ENCODE results near the gene WDR70.

Gene WDR70

GRCh38 chr5:37723162-37723961, 344.2 kb downstream of the WDR70 start:
- no peak for DNase-seq (ENCODE audit: low read depth in 3 of 3)

GRCh38 chr5:37724395-37725125, 345.4 kb downstream of the WDR70 start:
- no peak for DNase-seq (ENCODE audit: low read depth in 3 of 3)

GRCh38 chr5:37725185-37725584, 346.1 kb downstream of the WDR70 start:
- no peak for DNase-seq (ENCODE audit: low read depth in 3 of 3)

- no peak for DNase-seq (ENCODE audit: low read depth in 3 of 3)
Observed at GRCh38 chr5:37727238-37727637, 348.1 kb downstream of the WDR70 start.

- DNase-seq (ENCODE audit: low read depth in 3 of 3): no peak
Observed at GRCh38 chr5:37730896-37731455, 351.9 kb downstream of the WDR70 start.

- no peak for DNase-seq (ENCODE audit: low read depth in 3 of 3)
Observed at GRCh38 chr5:37734114-37734513, 355.0 kb downstream of the WDR70 start.

- no peak for DNase-seq (ENCODE audit: low read depth in 3 of 3)
Observed at GRCh38 chr5:37735649-37736347, 356.7 kb downstream of the WDR70 start.

GRCh38 chr5:37736397-37736796, 357.3 kb downstream of the WDR70 start:
- DNase-seq (ENCODE audit: low read depth in 3 of 3): no peak

- DNase-seq (ENCODE audit: low read depth in 3 of 3): no peak
Observed at GRCh38 chr5:37737326-37738056, 358.4 kb downstream of the WDR70 start.

GRCh38 chr5:37738057-37738691, 359.1 kb downstream of the WDR70 start:
- no peak for DNase-seq (ENCODE audit: low read depth in 3 of 3)

GRCh38 chr5:37738865-37739488, 359.9 kb downstream of the WDR70 start:
- no peak for DNase-seq (ENCODE audit: low read depth in 3 of 3)

GRCh38 chr5:37739817-37740261, 360.7 kb downstream of the WDR70 start:
- no peak for DNase-seq (ENCODE audit: low read depth in 3 of 3)

GRCh38 chr5:37740331-37741066, 361.4 kb downstream of the WDR70 start:
- DNase-seq (ENCODE audit: low read depth in 3 of 3): no peak

GRCh38 chr5:37742111-37742510, 363.0 kb downstream of the WDR70 start:
- DNase-seq (ENCODE audit: low read depth in 3 of 3): no peak

- DNase-seq (ENCODE audit: low read depth in 3 of 3): no peak
Observed at GRCh38 chr5:37751227-37751626, 372.1 kb downstream of the WDR70 start.

GRCh38 chr5:37754976-37755375, 375.9 kb downstream of the WDR70 start:
- no peak for DNase-seq (ENCODE audit: low read depth in 3 of 3)

- no peak for DNase-seq (ENCODE audit: low read depth in 3 of 3)
Observed at GRCh38 chr5:37755581-37755980, 376.5 kb downstream of the WDR70 start.

- no peak for DNase-seq (ENCODE audit: low read depth in 3 of 3)
Observed at GRCh38 chr5:37756248-37756647, 377.1 kb downstream of the WDR70 start.

- DNase-seq (ENCODE audit: low read depth in 3 of 3): no peak
Observed at GRCh38 chr5:37757980-37758582, 379.0 kb downstream of the WDR70 start.
